Endothelial cell of umbilical vein (primary cell): ENCODE results near the gene MAP1LC3B2.

Experiments used
- EZH2 ChIP-seq: IDR thresholded peaks from 2 replicates; pipeline ENCODE4 v1.6.1; 2012; ENCODE audit warnings: borderline replicate concordance, low read depth, mild to moderate bottlenecking, moderate library complexity, low read length, inconsistent platforms; ENCODE audit not compliant: severe bottlenecking
- POLR2A ChIP-seq: IDR thresholded peaks from 2 replicates; pipeline ENCODE4 v1.6.1; 2012; ENCODE audit warnings: low read depth, mild to moderate bottlenecking, control low read depth, low read length
- POLR2AphosphoS5 ChIP-seq: IDR thresholded peaks from 2 replicates; pipeline ENCODE4 v1.6.1; 2012; ENCODE audit warnings: low read depth, mild to moderate bottlenecking, control low read depth, low read length, moderate library complexity; ENCODE audit not compliant: insufficient read depth
- TF ChIP-seq, protein P1 (sequence below): IDR thresholded peaks from 2 replicates; pipeline ENCODE4 v1.6.1; 2011; ENCODE audit not compliant: insufficient read depth, insufficient read length
- TF ChIP-seq, protein P2 (sequence below), 2 donors: IDR thresholded peaks; 1 replicate in 1 of 2; 2 replicates in 1 of 2; pipeline ENCODE4 v1.5.1; 2011; ENCODE audit warnings: low read length in 2 of 2, mild to moderate bottlenecking in 2 of 2, moderate library complexity in 2 of 2, control low read depth in 1 of 2, inconsistent platforms in 1 of 2, low read depth in 1 of 2; ENCODE audit not compliant: insufficient read depth in 1 of 2; ENCODE audit errors: extremely low read depth in 1 of 2

DNA sequence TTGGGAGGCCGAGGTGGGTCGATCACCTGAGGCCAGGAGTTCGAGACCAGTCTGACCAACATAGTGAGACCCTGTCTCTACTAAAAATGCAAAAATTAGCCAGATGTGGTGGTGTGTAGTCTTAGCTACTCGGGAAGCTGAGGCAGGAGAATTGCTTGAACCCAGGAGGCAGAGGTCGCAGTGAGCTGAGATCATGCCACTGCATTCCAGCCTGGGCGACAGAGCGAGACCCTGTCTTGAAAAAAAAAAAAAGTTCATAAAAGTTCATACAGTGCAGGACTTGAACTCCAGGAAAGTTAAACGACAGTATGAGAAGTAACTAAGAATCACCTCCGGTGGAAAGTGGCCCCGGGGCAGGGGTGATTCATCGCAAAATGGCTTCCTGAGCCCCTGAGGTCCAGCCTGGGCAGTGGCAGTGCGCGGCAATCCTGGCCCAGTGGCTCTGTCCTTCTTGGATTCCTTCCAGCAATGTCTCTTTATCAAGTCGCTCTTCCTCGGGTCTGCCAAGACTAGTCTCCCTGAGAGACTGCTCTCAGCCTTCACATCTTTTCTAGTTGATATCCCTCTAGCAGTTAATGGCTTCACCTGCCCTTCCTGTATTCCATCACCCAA is 16.7 kb upstream of the MAP1LC3B2 start:
- no peak for TF ChIP-seq POLR2AphosphoS5
- TF ChIP-seq, protein P1, sequence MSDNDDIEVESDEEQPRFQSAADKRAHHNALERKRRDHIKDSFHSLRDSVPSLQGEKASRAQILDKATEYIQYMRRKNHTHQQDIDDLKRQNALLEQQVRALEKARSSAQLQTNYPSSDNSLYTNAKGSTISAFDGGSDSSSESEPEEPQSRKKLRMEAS: no peak
- TF ChIP-seq, protein P2, sequence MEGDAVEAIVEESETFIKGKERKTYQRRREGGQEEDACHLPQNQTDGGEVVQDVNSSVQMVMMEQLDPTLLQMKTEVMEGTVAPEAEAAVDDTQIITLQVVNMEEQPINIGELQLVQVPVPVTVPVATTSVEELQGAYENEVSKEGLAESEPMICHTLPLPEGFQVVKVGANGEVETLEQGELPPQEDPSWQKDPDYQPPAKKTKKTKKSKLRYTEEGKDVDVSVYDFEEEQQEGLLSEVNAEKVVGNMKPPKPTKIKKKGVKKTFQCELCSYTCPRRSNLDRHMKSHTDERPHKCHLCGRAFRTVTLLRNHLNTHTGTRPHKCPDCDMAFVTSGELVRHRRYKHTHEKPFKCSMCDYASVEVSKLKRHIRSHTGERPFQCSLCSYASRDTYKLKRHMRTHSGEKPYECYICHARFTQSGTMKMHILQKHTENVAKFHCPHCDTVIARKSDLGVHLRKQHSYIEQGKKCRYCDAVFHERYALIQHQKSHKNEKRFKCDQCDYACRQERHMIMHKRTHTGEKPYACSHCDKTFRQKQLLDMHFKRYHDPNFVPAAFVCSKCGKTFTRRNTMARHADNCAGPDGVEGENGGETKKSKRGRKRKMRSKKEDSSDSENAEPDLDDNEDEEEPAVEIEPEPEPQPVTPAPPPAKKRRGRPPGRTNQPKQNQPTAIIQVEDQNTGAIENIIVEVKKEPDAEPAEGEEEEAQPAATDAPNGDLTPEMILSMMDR (IDR thresholded peaks at IDR 0.05; ENCODE audit: extremely low read depth in 1 of 2, insufficient read depth in 1 of 2, low read depth in 1 of 2, low read length in 2 of 2): no peak
- TF ChIP-seq EZH2: no peak
- TF ChIP-seq POLR2A: no peak
